ENCODE measurements around the gene MFAP4.

The MFAP4 gene

GRCh38 chr17:19334331-19334730, 52.7 kb downstream of the MFAP4 start:
- no peaks in the 10 kb centered on the region for H3K9me3 ChIP-seq (ENCODE audit: insufficient read depth, low read length)
- H3K4me2 ChIP-seq (ENCODE audit: low read depth, low read length, poor library complexity, severe bottlenecking) = no peak overlapping the region
- H3K9me2 ChIP-seq (replicated peaks; ENCODE audit: insufficient read depth, low read length) = no peaks in the 10 kb centered on the region
- no peak overlapping the region for H3K4me3 ChIP-seq (ENCODE audit: insufficient read depth, low read length, poor library complexity, severe bottlenecking)
- TF ChIP-seq EZH2phosphoT487 (conservative IDR thresholded peaks at IDR 0.05; ENCODE audit: low read length) = no peak
- TF ChIP-seq CTCF (IDR thresholded peaks at IDR 0.05; ENCODE audit: insufficient read depth, low read length, poor library complexity, severe bottlenecking) = no peak
- no peak overlapping the region for H2AFZ ChIP-seq (ENCODE audit: low read depth, low read length, severe bottlenecking)
- no peaks in the 10 kb centered on the region for H3K36me3 ChIP-seq (ENCODE audit: low read length)
- H3K9ac ChIP-seq (ENCODE audit: low read length) = no peak overlapping the region
- no peaks in the 10 kb centered on the region for H4K20me1 ChIP-seq (ENCODE audit: low read depth, low read length)
- no peaks in the 10 kb centered on the region for H3K79me2 ChIP-seq (ENCODE audit: insufficient read depth, low read length)
- no peak overlapping the region for H3K27ac ChIP-seq (ENCODE audit: low read depth, low read length)
- H3K27me3 ChIP-seq (ENCODE audit: low read length) = no peaks in the 10 kb centered on the region
- no peaks in the 10 kb centered on the region for H3F3A ChIP-seq (ENCODE audit: insufficient read depth)

- H2AFZ ChIP-seq (ENCODE audit: low read depth, low read length, severe bottlenecking) = no peak overlapping the region
- H3K4me2 ChIP-seq (ENCODE audit: low read depth, low read length, poor library complexity, severe bottlenecking) = no peak overlapping the region
- no peaks in the 10 kb centered on the region for H3K79me2 ChIP-seq (ENCODE audit: insufficient read depth, low read length)
- H3F3A ChIP-seq (ENCODE audit: insufficient read depth) = no peaks in the 10 kb centered on the region
- H3K9me2 ChIP-seq (replicated peaks; ENCODE audit: insufficient read depth, low read length) = no peaks in the 10 kb centered on the region
- H4K20me1 ChIP-seq (ENCODE audit: low read depth, low read length) = no peaks in the 10 kb centered on the region
- no peak overlapping the region for H3K27ac ChIP-seq (ENCODE audit: low read depth, low read length)
- H3K36me3 ChIP-seq (ENCODE audit: low read length) = no peaks in the 10 kb centered on the region
- H3K9me3 ChIP-seq (ENCODE audit: insufficient read depth, low read length) = no peaks in the 10 kb centered on the region
- no peaks in the 10 kb centered on the region for H3K27me3 ChIP-seq (ENCODE audit: low read length)
- TF ChIP-seq EZH2phosphoT487 (conservative IDR thresholded peaks at IDR 0.05; ENCODE audit: low read length) (no peak), CTCF (IDR thresholded peaks at IDR 0.05; ENCODE audit: insufficient read depth, low read length, poor library complexity, severe bottlenecking) (no peak)
- no peak overlapping the region for H3K9ac ChIP-seq (ENCODE audit: low read length)
- no peak overlapping the region for H3K4me3 ChIP-seq (ENCODE audit: insufficient read depth, low read length, poor library complexity, severe bottlenecking)
These were observed 53.2 kb downstream of the MFAP4 start for GRCh38 chr17:19333736-19334290.
